Measurements from ENCODE around the gene AMELY.
"Not testable (repeated sequence)": the region's sequence is repeated elsewhere in the genome, so short reads cannot be mapped to it uniquely, and the experiment has no call there.

AMELY gene, protein sequence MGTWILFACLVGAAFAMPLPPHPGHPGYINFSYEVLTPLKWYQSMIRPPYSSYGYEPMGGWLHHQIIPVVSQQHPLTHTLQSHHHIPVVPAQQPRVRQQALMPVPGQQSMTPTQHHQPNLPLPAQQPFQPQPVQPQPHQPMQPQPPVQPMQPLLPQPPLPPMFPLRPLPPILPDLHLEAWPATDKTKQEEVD

DNA sequence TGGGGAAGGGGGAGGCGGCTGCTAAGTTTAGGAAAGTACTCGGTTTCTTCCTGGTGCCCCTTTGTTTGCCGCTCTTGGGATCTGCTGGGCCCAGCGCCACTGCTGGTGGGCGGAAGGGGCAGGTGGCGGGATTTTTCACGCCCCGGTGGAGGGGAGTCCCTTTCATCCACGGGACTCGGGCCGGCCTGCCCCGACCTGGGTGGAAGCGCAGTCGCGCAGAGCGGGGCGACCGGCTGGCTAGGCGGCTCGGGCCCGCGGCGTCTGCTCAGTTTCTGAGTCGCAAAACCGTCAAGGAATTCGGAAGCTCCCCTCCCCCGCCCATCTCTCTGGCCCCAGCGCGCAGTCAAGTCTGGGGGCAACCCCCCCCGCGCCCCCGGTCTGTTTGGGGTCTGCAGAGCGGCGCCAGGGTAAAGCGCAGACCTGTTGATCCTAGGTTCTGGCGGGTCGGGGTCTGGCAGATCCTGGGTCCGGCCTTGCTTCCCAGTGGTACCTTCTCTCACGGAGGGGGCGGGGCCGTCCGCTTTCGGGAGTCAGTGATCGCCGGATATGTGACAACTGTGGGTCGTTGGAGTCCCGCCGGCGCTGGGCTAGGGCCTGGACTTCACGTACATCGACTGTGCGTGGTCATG is at the start of gene AMELY:
Gene AMELY, minus strand, starts transcription at position 500 of the 629 bp plus-strand sequence. CDS start 39,144 bp downstream, outside the sequence.
- no peak for DNase-seq

DNA sequence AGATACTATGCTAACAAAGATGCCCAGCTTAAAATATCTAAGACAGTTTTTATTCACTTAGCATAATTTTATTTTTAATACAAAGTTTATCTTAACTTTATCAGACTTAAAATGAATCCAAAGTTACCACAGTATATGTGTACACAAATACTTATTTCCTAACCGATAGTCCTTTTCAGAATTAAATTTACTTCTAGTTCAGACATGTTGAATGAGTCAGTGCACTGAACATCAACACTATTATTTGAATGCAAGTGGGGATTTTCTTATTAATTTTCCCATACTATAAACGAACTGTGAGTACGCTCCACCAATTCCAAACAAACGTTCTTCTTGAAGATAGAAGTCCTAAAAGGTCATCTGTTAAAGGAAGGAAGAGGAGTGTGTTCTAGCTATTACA is 38.4 kb upstream of the AMELY start:
- no peak for DNase-seq

GRCh38 chrY:6948378-6948777 is 36.8 kb upstream of the AMELY start:
- DNase-seq = no peak

- no peak for DNase-seq
Observed at GRCh38 chrY:6947695-6948094, 36.1 kb upstream of the AMELY start.

DNA sequence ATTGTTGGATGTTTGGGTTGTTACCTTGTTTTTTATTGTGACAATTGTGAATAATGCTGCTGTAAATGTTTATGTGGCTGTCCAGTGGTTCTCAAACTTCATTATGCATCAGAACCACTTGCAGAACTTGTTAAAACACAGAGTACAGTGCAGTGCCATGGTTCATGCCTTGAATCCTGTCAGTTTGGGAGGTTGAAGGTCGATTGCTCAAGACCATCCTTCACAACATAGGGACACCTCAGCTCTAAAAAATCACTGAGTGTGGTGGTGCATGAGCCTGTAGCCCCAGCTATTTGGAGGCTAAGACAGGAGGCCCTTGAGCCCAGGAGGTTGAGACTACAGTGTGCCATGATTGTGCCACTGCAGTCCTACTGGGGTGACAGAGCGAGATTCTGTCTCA is 23.9 kb upstream of the AMELY start:
- DNase-seq = no peak

DNA sequence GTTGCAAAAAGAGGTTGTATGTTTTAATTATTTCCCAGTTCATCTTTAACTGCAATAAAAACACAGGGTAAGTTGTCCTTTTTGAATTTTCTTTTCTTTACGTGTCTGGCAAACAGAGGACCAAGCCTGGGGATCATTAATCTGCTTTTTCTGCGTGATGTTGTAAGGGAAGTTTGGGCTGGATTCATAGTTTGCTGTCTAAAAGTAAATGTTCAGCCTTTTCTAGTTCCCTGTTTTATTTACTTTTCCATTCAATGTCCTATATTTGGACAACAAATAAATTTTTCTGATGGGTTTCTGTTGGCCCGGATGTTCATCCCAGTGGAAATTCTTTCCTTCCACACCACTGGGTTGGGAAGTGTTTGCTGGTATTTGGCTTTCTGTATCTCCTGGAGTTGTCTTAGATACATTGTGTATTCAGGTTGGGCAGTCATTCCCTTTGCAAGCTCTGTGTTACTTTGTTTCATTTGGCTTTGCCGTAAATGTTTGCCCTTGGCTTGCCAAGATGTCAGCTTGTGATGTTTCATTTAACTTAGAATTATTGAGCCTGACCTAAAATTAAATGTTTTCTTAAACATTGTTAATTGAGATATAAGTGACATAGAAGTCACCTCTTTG is 20.3 kb upstream of the AMELY start:
- no peak for DNase-seq

GRCh38 chrY:6929237-6929636 is 17.7 kb upstream of the AMELY start:
- no peak for DNase-seq

GRCh38 chrY:6928265-6928664 is 16.7 kb upstream of the AMELY start:
- no peak for DNase-seq

- DNase-seq = no peak
Observed at GRCh38 chrY:6921061-6921460, 9.5 kb upstream of the AMELY start.

DNA sequence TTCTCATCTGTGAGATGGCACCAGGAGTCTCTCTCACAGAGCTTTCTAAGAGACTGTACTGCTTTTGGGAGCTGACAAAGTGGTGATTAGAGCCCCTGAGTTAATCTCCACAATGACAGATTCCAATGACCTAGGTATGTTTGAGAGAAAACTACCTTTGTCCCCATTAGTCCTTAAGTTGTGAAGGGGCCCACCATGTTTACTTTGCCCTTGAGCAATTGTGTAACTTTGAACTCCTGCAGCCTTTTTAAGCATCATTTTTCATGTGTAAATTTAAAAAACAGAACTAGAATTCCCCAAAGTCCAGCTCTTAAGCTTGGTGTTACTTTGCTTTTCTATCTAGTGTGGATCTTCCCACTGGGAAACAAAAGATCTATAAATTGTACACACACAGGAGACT is 1.8 kb upstream of the AMELY start:
- no peak for DNase-seq

GRCh38 chrY:6910372-6911252 is 940 bp downstream of the AMELY start, which contains the start of gene TBL1Y:
Gene TBL1Y, plus strand, starts transcription at chrY:6910697. Its CDS starts 114,388 bp downstream, at chrY:7025085.
- DNase-seq = no peak

GRCh38 chrY:6909856-6910255 is 1.7 kb downstream of the AMELY start:
- DNase-seq = no peak

GRCh38 chrY:6909118-6909521 is 2.4 kb downstream of the AMELY start:
- DNase-seq = no peak

DNA sequence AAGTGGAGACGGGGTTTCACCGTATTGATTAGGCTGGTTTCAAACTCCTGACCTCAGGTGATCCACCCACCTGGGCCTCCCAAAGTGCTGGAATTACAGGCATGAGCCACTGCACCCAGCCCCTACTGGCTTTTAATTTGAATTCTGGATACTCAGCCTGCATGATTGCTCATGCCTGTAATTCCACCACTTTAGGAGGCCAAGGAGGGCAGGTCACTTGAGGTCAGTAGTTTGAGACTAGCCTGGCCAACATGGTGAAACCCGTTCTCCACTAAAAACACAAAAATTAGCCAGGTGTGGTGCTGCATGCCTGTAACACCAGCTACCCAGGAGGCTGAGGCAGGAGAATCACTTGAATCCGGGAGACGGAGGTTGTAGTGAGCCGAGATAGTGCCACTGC is 3.5 kb downstream of the AMELY start:
- not testable (repeated sequence) for DNase-seq

- DNase-seq = no peak
Observed at GRCh38 chrY:6907591-6907990, 4.0 kb downstream of the AMELY start.

DNA sequence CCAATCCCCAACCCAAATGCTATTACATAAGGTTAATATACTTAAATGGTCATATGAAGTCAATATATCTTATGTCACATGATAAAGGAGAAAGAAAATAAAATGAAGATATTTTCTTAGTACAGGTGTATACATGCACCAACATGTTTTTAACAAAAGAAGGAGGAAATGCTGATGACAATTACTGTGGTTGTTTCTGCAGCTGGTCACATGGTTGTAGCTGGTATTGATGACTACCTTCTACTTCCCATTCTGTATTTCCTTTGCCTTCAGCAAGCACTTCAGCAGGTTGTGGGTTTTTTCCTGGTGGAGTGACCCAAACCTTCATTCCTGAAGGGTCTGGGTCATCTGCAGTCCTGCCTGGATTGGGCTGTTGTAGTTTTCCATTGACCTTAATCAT is 9.4 kb downstream of the AMELY start:
- DNase-seq = not testable (repeated sequence)

GRCh38 chrY:6895236-6895635 is 16.3 kb downstream of the AMELY start:
- no peak for DNase-seq

- no peak for DNase-seq
Observed at GRCh38 chrY:6894496-6894895, 17.1 kb downstream of the AMELY start.

DNA sequence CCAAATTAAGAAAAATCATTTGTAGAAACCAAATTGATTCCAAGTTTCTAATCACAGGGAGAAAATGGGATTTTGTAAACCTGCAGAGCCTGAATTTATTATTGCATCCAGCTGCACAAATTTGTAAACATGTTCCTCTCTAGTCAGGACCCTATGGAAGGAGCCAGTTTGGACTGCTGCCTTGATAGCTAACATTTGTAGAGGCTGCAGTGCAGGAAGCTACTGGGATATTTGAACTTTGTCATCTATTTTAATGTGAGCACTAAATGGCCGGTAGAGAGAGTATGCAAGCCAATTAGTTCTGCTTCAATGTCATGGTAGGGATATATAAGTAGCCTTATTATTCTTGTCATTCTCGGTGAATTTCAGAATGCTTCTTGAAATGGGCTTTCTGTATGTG is 62.2 kb downstream of the AMELY start:
- DNase-seq = no peak

GRCh38 chrY:6842650-6843049 is 68.9 kb downstream of the AMELY start:
- DNase-seq = not testable (repeated sequence)

Measured in GOT3 (cell line).